H9 (cell line): Measurements from ENCODE around the gene FMN1. TPM values are rescaled to one million over a fixed set of nuclear protein-coding genes. Genes with fewer than 3 reads are reported as not detected.

Source experiments
- DNase-seq: peaks from one replicate; pipeline ENCODE4 v3.0.0-alpha.2; 2017
- H2AFZ ChIP-seq: one replicate; pipeline ENCODE4 v1.6.1; 2013; ENCODE audit warnings: mild to moderate bottlenecking, low read length, control low read depth, moderate library complexity
- H2AK5ac ChIP-seq: 2 replicates; pipeline ENCODE4 v1.6.1; 2013; ENCODE audit warnings: low read length, control low read depth, mixed read lengths; ENCODE audit not compliant: insufficient read length
- H2BK120ac ChIP-seq: one replicate; pipeline ENCODE4 v1.6.1; 2013; ENCODE audit warnings: low read depth, mild to moderate bottlenecking, low read length, control low read depth, inconsistent platforms; ENCODE audit not compliant: poor library complexity, severe bottlenecking
- H2BK12ac ChIP-seq: 2 replicates; pipeline ENCODE4 v1.6.1; 2013; ENCODE audit warnings: low read length, control low read depth, mixed read lengths, low read depth; ENCODE audit not compliant: insufficient read length
- H2BK15ac ChIP-seq: 2 replicates; pipeline ENCODE4 v1.6.1; 2013; ENCODE audit warnings: low read depth, low read length, control low read depth
- H2BK20ac ChIP-seq: one replicate; pipeline ENCODE4 v1.6.1; 2013; ENCODE audit warnings: low read depth, mild to moderate bottlenecking, low read length, control low read depth, inconsistent platforms; ENCODE audit not compliant: poor library complexity, severe bottlenecking
- H2BK5ac ChIP-seq: 2 replicates; pipeline ENCODE4 v1.6.1; 2013; ENCODE audit warnings: low read length, control low read depth, mixed read lengths; ENCODE audit not compliant: insufficient read length
- H3K14ac ChIP-seq: 2 replicates; pipeline ENCODE4 v1.6.1; 2013; ENCODE audit warnings: low read length, control low read depth; ENCODE audit not compliant: insufficient read depth
- H3K18ac ChIP-seq: 2 replicates; pipeline ENCODE4 v1.6.1; 2013; ENCODE audit warnings: low read depth, mild to moderate bottlenecking, mixed read lengths, low read length, control low read depth; ENCODE audit not compliant: insufficient read length
- H3K23ac ChIP-seq: 2 replicates; pipeline ENCODE4 v1.6.1; 2013; ENCODE audit warnings: low read length, control low read depth, mixed read lengths, low read depth; ENCODE audit not compliant: insufficient read length
- H3K23me2 ChIP-seq: 2 replicates; pipeline ENCODE4 v1.6.1; 2013; ENCODE audit warnings: low read depth, mild to moderate bottlenecking, mixed read lengths, low read length, control low read depth; ENCODE audit not compliant: insufficient read length, poor library complexity, severe bottlenecking
- H3K27ac ChIP-seq: 2 replicates; pipeline ENCODE4 v1.5.1; 2013; ENCODE audit warnings: low read length, control low read depth, mixed read lengths, low read depth; ENCODE audit not compliant: insufficient read length
- H3K27me3 ChIP-seq: 2 replicates; pipeline ENCODE4 v1.6.1; 2013; ENCODE audit warnings: low read length, control low read depth, inconsistent platforms; ENCODE audit not compliant: insufficient read depth
- H3K4ac ChIP-seq: 2 replicates; pipeline ENCODE4 v1.6.1; 2013; ENCODE audit warnings: low read depth, mild to moderate bottlenecking, control low read depth, inconsistent platforms, low read length, moderate library complexity
- H3K4me1 ChIP-seq: 2 replicates; pipeline ENCODE4 v1.6.1; 2013; ENCODE audit warnings: low read length, control low read depth, inconsistent platforms; ENCODE audit not compliant: insufficient read depth
- H3K4me2 ChIP-seq: 2 replicates; pipeline ENCODE4 v1.6.1; 2013; ENCODE audit warnings: low read length, control low read depth, mixed read lengths; ENCODE audit not compliant: insufficient read length, insufficient read depth
- H3K56ac ChIP-seq: 2 replicates; pipeline ENCODE4 v1.6.1; 2013; ENCODE audit warnings: low read depth, mild to moderate bottlenecking, mixed read lengths, low read length, control low read depth; ENCODE audit not compliant: insufficient read length
- H3K79me1 ChIP-seq: 2 replicates; pipeline ENCODE4 v1.6.1; 2013; ENCODE audit warnings: low read depth, mild to moderate bottlenecking, moderate library complexity, low read length, control low read depth, inconsistent platforms; ENCODE audit not compliant: insufficient read depth, poor library complexity, severe bottlenecking
- H3K79me2 ChIP-seq: 2 replicates; pipeline ENCODE4 v1.6.1; 2013; ENCODE audit warnings: low read length, control low read depth, inconsistent platforms; ENCODE audit not compliant: insufficient read depth
- H3K9ac ChIP-seq: 2 replicates; pipeline ENCODE4 v1.6.1; 2013; ENCODE audit warnings: low read length, control low read depth, mixed read lengths; ENCODE audit not compliant: insufficient read length; ENCODE audit errors: extremely low read depth
- H3K9me3 ChIP-seq: one replicate; pipeline ENCODE4 v1.6.1; 2013; ENCODE audit warnings: low read depth, low read length, inconsistent platforms; ENCODE audit not compliant: control insufficient read depth
- H3T11ph ChIP-seq: one replicate; pipeline ENCODE4 v1.6.1; 2013; ENCODE audit warnings: mild to moderate bottlenecking, low read length, control low read depth, inconsistent platforms
- H4K20me1 ChIP-seq: one replicate; pipeline ENCODE4 v1.6.1; 2013; ENCODE audit not compliant: control insufficient read depth, insufficient read length, insufficient read depth
- H4K5ac ChIP-seq: 2 replicates; pipeline ENCODE4 v1.6.1; 2013; ENCODE audit warnings: low read depth, mild to moderate bottlenecking, mixed read lengths, low read length, control low read depth; ENCODE audit not compliant: insufficient read length
- H4K8ac ChIP-seq: replicated peaks from 2 replicates; pipeline ENCODE4 v1.6.1; 2013; ENCODE audit warnings: low read length, control low read depth, mixed read lengths, low read depth; ENCODE audit not compliant: insufficient read length
- H4K91ac ChIP-seq: 2 replicates; pipeline ENCODE4 v1.6.1; 2013; ENCODE audit warnings: low read depth, mild to moderate bottlenecking, moderate library complexity, mixed read lengths, low read length, control low read depth; ENCODE audit not compliant: insufficient read length
- H3K27ac Mint-ChIP-seq, 3 experiments: 2 replicates in 2 of 3; 3 replicates in 1 of 3; pipeline ENCODE4 v1.8.0; 2020 to 2021; ENCODE audit warnings: mixed read lengths in 3 of 3, mild to moderate bottlenecking in 1 of 3, moderate library complexity in 1 of 3
- H3K27me3 Mint-ChIP-seq: 2 replicates; pipeline ENCODE4 v1.8.0; 2021; ENCODE audit warnings: low read depth, mild to moderate bottlenecking, moderate library complexity, mixed read lengths
- H3K36me3 Mint-ChIP-seq, 3 experiments: 2 replicates in 2 of 3; 3 replicates in 1 of 3; pipeline ENCODE4 v1.8.0; 2020 to 2021; ENCODE audit warnings: low read depth in 3 of 3, mixed read lengths in 3 of 3; ENCODE audit not compliant: insufficient read depth in 1 of 3
- H3K4me1 Mint-ChIP-seq, 2 experiments: 2 replicates each; pipeline ENCODE4 v1.8.0; 2020; ENCODE audit warnings: mixed read lengths in 2 of 2
- H3K4me3 Mint-ChIP-seq, 2 experiments: 2 replicates in 1 of 2; 3 replicates in 1 of 2; pipeline ENCODE4 v1.8.0; 2020 to 2021; ENCODE audit warnings: mild to moderate bottlenecking in 2 of 2, mixed read lengths in 2 of 2, moderate library complexity in 1 of 2
- H3K9me3 Mint-ChIP-seq, 2 experiments: 2 replicates in 1 of 2; 3 replicates in 1 of 2; pipeline ENCODE4 v1.8.0; 2020; ENCODE audit warnings: mild to moderate bottlenecking in 2 of 2, mixed read lengths in 2 of 2, moderate library complexity in 1 of 2
- CTCF ChIP-seq: fragments of 200-600 bp; sonication (generic); conservative IDR thresholded peaks from 3 replicates; pipeline ENCODE4 v1.8.0; 2021; ENCODE audit warnings: antibody characterized with exemption, mild to moderate bottlenecking
- total RNA-seq: library from RNA; stranded (reverse); gene quantifications from 2 replicates; pipeline ENCODE4 v1.2.1, GENCODE V29; 2021

FMN1 gene
- total RNA-seq, 1 experiment from 2014 or later: 1.9 TPM

DNA sequence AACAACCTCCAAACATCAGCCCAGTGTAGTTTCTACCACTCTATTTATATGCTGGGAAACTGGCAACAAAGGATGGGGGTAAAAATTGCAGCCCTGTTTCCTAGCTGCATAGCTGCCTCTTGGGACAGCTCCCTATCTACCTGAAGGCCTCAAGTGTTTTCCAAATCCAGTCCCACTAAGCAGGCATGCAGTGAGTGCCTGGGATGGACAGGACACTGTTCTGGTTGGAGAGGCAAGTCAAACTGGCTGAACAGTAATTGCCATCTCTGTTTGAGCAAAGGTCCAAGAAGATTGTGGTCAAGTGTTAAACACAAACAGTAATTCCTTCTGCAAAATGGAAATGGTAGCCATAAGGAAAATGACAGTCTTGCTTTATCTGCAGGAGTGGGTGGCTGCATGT, 125.4 kb downstream of the FMN1 start:
- Mint-ChIP-seq H3K36me3 (peaks cover 0 to 1% (median 0%) of the 10 kb centered on the region in 3 experiments; a peak in 2 of 7 replicates), H3K9me3 (no peaks in the 10 kb centered on the region), H3K27me3 (peaks cover 10% of the 10 kb centered on the region), H3K27ac (peak overlapping the region in 1 of 3 experiments; percentile 57; a peak in 3 of 7 replicates), H3K4me1 (peaks cover 28 to 43% of the 10 kb centered on the region in 2 experiments), H3K4me3 (peak overlapping the region in 1 of 2 experiments; percentile 18; a peak in 1 of 5 replicates)
- Histone ChIP-seq H2BK12ac (no peak overlapping the region), H3K79me1 (no peaks in the 10 kb centered on the region), H3K27ac (peak overlapping the region; percentile 56), H3K4me1 (peaks cover 23% of the 10 kb centered on the region), H2BK5ac (no peak overlapping the region), H4K91ac (no peak overlapping the region), H2BK120ac (no peak overlapping the region), H2BK15ac (no peak overlapping the region), H3K56ac (no peak overlapping the region), H2AFZ (no peak overlapping the region), H3K4me2 (peak overlapping the region; percentile 66), H4K5ac (no peak overlapping the region), H3K27me3 (no peaks in the 10 kb centered on the region), H3K9me3 (no peaks in the 10 kb centered on the region), H4K8ac (no peak overlapping the region), H3T11ph (no peak overlapping the region), H3K23me2 (peaks cover 6% of the 10 kb centered on the region), H3K4ac (no peak overlapping the region), H3K9ac (no peak overlapping the region), H4K20me1 (no peaks in the 10 kb centered on the region), H3K79me2 (no peaks in the 10 kb centered on the region), H2AK5ac (no peak overlapping the region), H3K23ac (no peak overlapping the region), H3K14ac (no peak overlapping the region; the same call in 1 of the 2 replicates), H3K18ac (no peak overlapping the region), H2BK20ac (no peak overlapping the region)
- no peak for TF ChIP-seq CTCF
- no peak for DNase-seq
